ENCODE data around the gene SUPT5H.

SUPT5H gene

DNA sequence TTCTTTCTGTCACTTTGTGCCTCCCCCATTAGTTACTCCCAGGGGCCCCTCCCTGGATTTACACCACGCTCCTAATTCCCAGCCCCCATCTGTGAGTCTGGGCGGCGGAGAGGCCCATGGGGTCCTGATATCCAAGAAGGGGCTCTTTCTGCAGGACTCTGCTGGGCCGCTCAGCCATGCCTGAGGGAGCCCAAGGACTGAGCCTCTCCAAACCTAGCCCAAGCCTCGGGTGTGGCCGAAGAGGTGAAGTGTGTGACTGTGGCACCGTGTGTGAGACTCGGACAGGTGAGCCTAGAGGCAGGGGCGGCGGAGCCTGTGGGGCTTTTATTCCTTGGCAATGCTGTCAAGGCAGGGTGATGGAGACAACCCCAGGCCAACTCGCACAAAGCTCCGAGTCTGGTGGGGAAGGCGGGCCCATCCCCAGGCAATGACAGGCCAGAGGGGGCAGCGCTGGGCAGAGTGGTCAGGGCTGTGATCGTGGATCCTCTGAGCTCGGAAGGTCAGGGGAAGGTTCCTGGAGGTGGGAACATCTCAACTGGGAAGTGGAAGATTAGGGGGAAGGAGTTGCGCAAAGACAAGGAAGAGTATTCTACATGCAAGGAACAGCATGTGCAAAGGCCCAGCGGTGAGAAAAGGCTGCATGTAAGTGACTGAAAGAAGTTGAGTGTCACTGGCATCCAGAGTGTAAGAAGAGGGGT lies 31.3 kb upstream of the SUPT5H start:
- TF ChIP-seq, protein P1, sequence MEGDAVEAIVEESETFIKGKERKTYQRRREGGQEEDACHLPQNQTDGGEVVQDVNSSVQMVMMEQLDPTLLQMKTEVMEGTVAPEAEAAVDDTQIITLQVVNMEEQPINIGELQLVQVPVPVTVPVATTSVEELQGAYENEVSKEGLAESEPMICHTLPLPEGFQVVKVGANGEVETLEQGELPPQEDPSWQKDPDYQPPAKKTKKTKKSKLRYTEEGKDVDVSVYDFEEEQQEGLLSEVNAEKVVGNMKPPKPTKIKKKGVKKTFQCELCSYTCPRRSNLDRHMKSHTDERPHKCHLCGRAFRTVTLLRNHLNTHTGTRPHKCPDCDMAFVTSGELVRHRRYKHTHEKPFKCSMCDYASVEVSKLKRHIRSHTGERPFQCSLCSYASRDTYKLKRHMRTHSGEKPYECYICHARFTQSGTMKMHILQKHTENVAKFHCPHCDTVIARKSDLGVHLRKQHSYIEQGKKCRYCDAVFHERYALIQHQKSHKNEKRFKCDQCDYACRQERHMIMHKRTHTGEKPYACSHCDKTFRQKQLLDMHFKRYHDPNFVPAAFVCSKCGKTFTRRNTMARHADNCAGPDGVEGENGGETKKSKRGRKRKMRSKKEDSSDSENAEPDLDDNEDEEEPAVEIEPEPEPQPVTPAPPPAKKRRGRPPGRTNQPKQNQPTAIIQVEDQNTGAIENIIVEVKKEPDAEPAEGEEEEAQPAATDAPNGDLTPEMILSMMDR (IDR thresholded peaks at IDR 0.05; ENCODE audit: insufficient read depth, missing control alignments) = peak; percentile 15
- FAIRE-seq = no peak
- no peak for DNase-seq (ENCODE audit: insufficient read length, low spot score)

DNA sequence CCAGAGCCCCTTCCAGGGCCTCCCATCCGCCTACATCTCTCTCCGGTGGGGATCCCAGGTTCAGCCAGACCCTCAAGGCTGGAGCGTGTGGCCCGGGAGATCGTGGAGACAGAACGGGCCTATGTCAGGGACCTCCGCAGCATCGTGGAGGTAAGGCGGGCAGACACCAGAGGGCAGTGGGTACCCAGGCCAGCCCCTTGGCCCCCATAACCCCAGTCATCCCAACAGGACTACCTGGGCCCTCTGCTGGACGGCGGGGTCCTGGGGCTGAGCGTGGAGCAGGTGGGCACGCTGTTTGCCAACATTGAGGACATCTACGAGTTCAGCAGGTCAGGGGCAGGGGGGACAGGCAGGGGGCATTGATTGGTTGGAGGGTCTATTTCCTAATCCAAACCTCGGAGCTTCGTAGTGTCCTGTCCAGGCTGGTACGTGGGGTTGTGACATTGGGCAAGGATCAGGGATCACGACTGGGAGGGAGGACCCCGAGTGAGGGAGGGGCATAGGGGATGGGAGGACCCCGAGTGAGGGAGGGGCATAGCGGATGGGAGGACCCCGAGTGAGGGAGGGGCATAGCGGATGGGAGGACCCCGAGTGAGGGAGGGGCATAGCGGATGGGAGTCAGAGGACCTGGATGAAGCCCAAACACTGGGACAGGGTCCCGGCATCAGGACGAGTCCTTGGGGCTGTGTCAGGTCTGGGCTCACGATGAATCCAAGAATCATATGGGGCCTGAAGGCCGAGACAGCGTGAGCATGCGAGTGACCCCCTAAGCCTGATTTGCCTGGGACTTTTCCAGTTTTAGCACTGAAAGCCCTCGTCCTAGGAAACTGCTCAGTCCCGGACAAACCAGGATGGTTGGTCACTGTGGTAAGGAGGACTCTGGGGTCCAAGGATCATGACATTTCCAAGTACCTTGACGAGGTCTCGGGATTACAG lies 30.0 kb upstream of the SUPT5H start:
- no peak for FAIRE-seq
- TF ChIP-seq, protein P1 (IDR thresholded peaks at IDR 0.05; ENCODE audit: insufficient read depth, missing control alignments) = no peak

DNA sequence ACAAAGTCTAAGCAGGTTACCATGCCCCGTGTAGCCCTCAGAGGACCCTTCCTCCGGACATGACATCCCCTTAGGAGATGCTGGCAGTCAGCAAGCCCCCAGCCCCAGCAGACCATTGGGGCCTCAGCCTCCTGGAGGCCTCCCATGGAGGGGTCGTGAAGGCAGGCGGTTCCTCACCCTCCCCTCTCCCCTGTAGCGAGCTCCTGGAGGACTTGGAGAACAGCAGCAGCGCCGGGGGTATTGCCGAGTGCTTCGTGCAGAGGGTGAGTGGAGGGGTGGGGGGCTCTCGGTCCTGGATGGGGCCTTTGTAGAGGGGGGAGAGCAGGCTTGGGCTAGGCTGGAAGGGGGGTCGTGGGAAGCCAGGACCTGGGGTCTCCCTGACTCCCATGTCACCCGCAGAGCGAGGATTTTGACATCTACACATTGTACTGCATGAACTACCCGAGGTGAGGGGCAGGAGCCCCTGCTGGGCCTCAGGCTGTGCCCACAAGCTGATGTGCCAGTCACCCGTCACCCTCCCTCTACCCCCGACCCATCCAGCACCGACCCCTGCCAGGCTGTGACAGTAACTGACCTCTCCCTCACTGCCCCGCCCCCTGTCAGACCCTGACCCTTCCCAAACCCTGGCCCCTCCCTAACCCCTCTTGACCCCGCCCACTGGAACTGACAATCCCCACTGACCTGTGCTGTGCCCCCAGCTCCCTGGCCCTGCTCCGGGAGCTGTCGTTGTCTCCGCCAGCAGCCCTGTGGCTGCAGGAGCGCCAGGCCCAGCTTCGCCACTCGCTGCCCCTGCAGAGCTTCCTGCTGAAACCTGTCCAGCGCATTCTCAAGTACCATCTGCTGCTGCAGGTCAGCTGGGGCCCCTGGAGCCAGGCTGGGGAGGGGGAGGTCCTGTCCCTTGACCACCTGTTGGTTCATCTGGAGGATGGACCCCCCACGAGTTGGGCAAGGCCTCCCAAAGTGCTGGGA lies 28.9 kb upstream of the SUPT5H start:
- TF ChIP-seq, protein P1 (IDR thresholded peaks at IDR 0.05; ENCODE audit: insufficient read depth, missing control alignments) = no peak
- DNase-seq (ENCODE audit: insufficient read length, low spot score) (no peak), FAIRE-seq (no peak)

More for the DNA sequence above, 30.0 kb upstream of the SUPT5H start:
- no peak for DNase-seq (ENCODE audit: insufficient read length, low spot score)

DNA sequence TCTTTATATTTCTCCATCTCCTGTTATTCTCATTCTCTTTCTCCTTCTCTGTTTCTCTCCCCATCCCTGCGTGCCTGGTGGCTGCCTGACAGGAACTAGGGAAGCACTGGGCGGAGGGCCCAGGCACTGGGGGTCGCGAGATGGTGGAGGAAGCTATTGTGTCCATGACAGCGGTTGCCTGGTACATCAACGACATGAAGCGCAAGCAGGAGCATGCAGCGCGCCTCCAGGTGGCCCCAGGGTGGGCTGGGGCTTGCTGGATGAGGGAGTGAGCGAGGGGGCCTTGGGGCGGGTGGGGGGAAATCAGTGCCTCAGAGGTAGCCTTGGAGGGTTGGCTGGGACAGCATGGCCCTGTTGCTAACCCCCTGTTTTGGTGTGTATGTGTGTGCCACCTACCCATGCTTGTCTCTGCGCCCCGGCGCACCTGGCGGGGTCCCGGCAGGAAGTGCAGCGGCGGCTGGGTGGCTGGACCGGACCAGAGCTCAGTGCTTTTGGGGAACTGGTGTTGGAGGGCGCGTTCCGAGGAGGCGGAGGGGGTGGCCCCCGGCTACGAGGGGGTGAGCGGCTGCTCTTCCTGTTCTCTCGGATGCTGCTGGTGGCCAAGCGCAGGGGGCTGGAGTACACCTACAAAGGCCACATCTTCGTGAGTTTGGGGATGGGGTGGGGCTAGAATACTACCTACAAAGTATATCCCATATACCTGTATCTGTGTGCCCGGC lies 27.8 kb upstream of the SUPT5H start:
- DNase-seq (ENCODE audit: insufficient read length, low spot score) = no peak
- TF ChIP-seq, protein P1 (IDR thresholded peaks at IDR 0.05; ENCODE audit: insufficient read depth, missing control alignments) = no peak
- no peak for FAIRE-seq

DNA sequence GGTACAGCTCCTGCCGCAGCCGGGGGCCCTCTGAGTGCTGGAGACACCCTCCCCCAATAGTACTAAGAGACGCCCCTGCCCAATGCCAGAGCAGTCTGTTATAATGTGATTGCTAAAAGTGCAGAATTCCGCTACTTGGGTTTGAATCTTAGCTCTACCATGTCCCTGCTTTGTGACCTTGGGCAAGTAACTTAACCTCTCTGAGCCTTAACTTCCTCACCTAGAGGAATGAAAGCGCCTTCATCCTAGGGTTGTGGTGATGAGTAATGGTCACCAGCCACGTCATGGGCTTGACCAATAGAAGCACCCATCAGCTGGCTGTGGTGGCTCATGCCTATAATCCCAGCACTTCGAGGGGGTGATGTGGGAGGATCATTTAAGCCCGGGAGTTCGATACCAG lies 26.4 kb upstream of the SUPT5H start:
- DNase-seq (ENCODE audit: insufficient read length, low spot score) (no peak), FAIRE-seq (no peak)
- TF ChIP-seq, protein P1 (IDR thresholded peaks at IDR 0.05; ENCODE audit: insufficient read depth, missing control alignments) = no peak

DNA sequence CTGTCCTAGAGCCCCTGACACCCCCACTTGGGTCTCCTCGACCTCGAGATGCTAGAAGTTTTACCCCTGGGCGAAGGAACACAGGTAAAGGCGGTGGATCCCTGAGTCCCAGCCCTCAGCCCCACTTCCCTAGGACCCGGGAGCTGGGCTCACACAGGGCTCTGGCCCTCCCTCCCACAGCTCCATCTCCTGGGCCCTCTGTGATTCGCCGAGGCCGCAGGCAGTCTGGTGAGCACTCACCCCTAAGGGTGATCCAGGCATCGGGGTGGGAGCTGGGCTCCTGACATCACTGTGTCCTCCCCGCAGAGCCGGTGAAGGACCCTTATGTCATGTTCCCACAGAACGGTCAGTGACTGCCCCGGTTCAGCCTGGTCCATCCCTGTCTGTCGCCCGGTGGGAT lies 24.6 kb upstream of the SUPT5H start:
- FAIRE-seq (no peak), DNase-seq (ENCODE audit: insufficient read length, low spot score) (no peak)
- TF ChIP-seq, protein P1 (IDR thresholded peaks at IDR 0.05; ENCODE audit: insufficient read depth, missing control alignments) = no peak

Data from D721Med (cell line).